GM21723 (cell line): ENCODE measurements around the gene DEPDC7.

Experiments used
- ATAC-seq: cut with Tn5 transposase; IDR thresholded peaks from one replicate; pipeline ENCODE4 v1.9.1; 2021; ENCODE audit warnings: mild to moderate bottlenecking, moderate library complexity; ENCODE audit not compliant: unreplicated experiment

The DEPDC7 gene

GRCh38 chr11:33059331-33060007, 43.8 kb downstream of the DEPDC7 start:
- no peak for ATAC-seq

GRCh38 chr11:33060271-33060670, 44.6 kb downstream of the DEPDC7 start:
- ATAC-seq = no peak

GRCh38 chr11:33062137-33062536, 46.5 kb downstream of the DEPDC7 start:
- no peak for ATAC-seq

- ATAC-seq = peak; percentile 48
These were observed 47.7 kb downstream of the DEPDC7 start for GRCh38 chr11:33063326-33063881.

- no peak for ATAC-seq
These were observed 48.6 kb downstream of the DEPDC7 start for GRCh38 chr11:33064033-33064825.

- ATAC-seq = no peak
These were observed 49.2 kb downstream of the DEPDC7 start for GRCh38 chr11:33064866-33065265.

GRCh38 chr11:33065445-33066178, 49.9 kb downstream of the DEPDC7 start:
- peak; percentile 63 for ATAC-seq

- no peak for ATAC-seq
These were observed 51.6 kb downstream of the DEPDC7 start for GRCh38 chr11:33067294-33067693.

GRCh38 chr11:33068611-33069340, 53.1 kb downstream of the DEPDC7 start:
- ATAC-seq = no peak

GRCh38 chr11:33072465-33072864, 56.8 kb downstream of the DEPDC7 start:
- no peak for ATAC-seq
